GM18508 (cell line): ENCODE data around the gene GATAD2B.
A peak's percentile ranks its signal among the peaks of the same experiment; 100 is the strongest.

ENCODE experiments used
- ATAC-seq: cut with Tn5 transposase; IDR thresholded peaks from one replicate; pipeline ENCODE4 v1.9.1; 2021; ENCODE audit warnings: moderate number of reproducible peaks; ENCODE audit not compliant: insufficient read depth, unreplicated experiment

GATAD2B gene

GRCh38 chr1:153800516-153800915 lies 122.3 kb downstream of the GATAD2B start:
- ATAC-seq: no peak

- no peak for ATAC-seq
Measured at GRCh38 chr1:153799566-153800465, 123.0 kb downstream of the GATAD2B start.

- ATAC-seq: no peak
Measured at GRCh38 chr1:153799016-153799415, 123.8 kb downstream of the GATAD2B start.

GRCh38 chr1:153798468-153798780 lies 124.3 kb downstream of the GATAD2B start:
- no peak for ATAC-seq

GRCh38 chr1:153796786-153797659 lies 125.7 kb downstream of the GATAD2B start:
- no peak for ATAC-seq

- ATAC-seq: no peak
Measured at GRCh38 chr1:153795934-153796785, 126.6 kb downstream of the GATAD2B start.

GRCh38 chr1:153795330-153795837 lies 127.4 kb downstream of the GATAD2B start:
- no peak for ATAC-seq

- ATAC-seq: no peak
Measured at GRCh38 chr1:153794624-153795329, 128.0 kb downstream of the GATAD2B start.

GRCh38 chr1:153793973-153794615 lies 128.7 kb downstream of the GATAD2B start:
- no peak for ATAC-seq

- ATAC-seq: no peak
Measured at GRCh38 chr1:153793261-153793972, 129.4 kb downstream of the GATAD2B start.

- ATAC-seq: no peak
Measured at GRCh38 chr1:153792631-153793041, 130.1 kb downstream of the GATAD2B start.

GRCh38 chr1:153791648-153792253 lies 131.0 kb downstream of the GATAD2B start:
- peak; percentile 1 for ATAC-seq

- peak; percentile 57 for ATAC-seq
Measured at GRCh38 chr1:153790966-153791647, 131.7 kb downstream of the GATAD2B start.

GRCh38 chr1:153790313-153790965 lies 132.3 kb downstream of the GATAD2B start:
- no peak for ATAC-seq

GRCh38 chr1:153789478-153790034 lies 133.2 kb downstream of the GATAD2B start:
- no peak for ATAC-seq

GRCh38 chr1:153786038-153786790 lies 136.6 kb downstream of the GATAD2B start:
- ATAC-seq: no peak
